NCI-H446 treated with DMSO at 0.1 percent for 48 hours (cell line): ENCODE data around the gene GUCY1A1.
"Not testable (repeated sequence)": the region's sequence is repeated elsewhere in the genome, so short reads cannot be mapped to it uniquely, and the experiment has no call there.

ENCODE experiments used
- DNase-seq: peaks from one replicate; lab custom pipeline; 2025; lab: John Stamatoyannopoulos, UW

The GUCY1A1 gene

GRCh38 chr4:155666344-155667221 is at the start of gene GUCY1A1:
Gene GUCY1A1, plus strand, starts transcription at chr4:155666848. Its CDS starts 30,020 bp downstream, at chr4:155696868.
- DNase-seq = peak; percentile 27

- DNase-seq = no peak
Observed at GRCh38 chr4:155617296-155617695, 49.4 kb upstream of the GUCY1A1 start.

GRCh38 chr4:155618183-155618838 is 48.3 kb upstream of the GUCY1A1 start:
- DNase-seq = no peak

- no peak for DNase-seq
Observed at GRCh38 chr4:155620637-155621036, 46.0 kb upstream of the GUCY1A1 start.

GRCh38 chr4:155624478-155624877 is 42.2 kb upstream of the GUCY1A1 start:
- no peak for DNase-seq

- DNase-seq = no peak
Observed at GRCh38 chr4:155626561-155626960, 40.1 kb upstream of the GUCY1A1 start.

- DNase-seq = no peak
Observed at GRCh38 chr4:155629183-155629825, 37.3 kb upstream of the GUCY1A1 start.

GRCh38 chr4:155629956-155630355 is 36.7 kb upstream of the GUCY1A1 start:
- DNase-seq = no peak

- no peak for DNase-seq
Observed at GRCh38 chr4:155632310-155632840, 34.3 kb upstream of the GUCY1A1 start.

- no peak for DNase-seq
Observed at GRCh38 chr4:155638195-155638965, 28.3 kb upstream of the GUCY1A1 start.

GRCh38 chr4:155639704-155640523 is 26.7 kb upstream of the GUCY1A1 start:
- DNase-seq = no peak

- no peak for DNase-seq
Observed at GRCh38 chr4:155640751-155641150, 25.9 kb upstream of the GUCY1A1 start.

- DNase-seq = no peak
Observed at GRCh38 chr4:155643087-155643486, 23.6 kb upstream of the GUCY1A1 start.

- DNase-seq = no peak
Observed at GRCh38 chr4:155646001-155646400, 20.6 kb upstream of the GUCY1A1 start.

GRCh38 chr4:155650785-155651184 is 15.9 kb upstream of the GUCY1A1 start:
- DNase-seq = not testable (repeated sequence)

GRCh38 chr4:155653052-155653451 is 13.6 kb upstream of the GUCY1A1 start:
- DNase-seq = no peak

- DNase-seq = no peak
Observed at GRCh38 chr4:155656025-155656424, 10.6 kb upstream of the GUCY1A1 start.

GRCh38 chr4:155657169-155657568 is 9.5 kb upstream of the GUCY1A1 start:
- no peak for DNase-seq

- no peak for DNase-seq
Observed at GRCh38 chr4:155657985-155658680, 8.5 kb upstream of the GUCY1A1 start.

- DNase-seq = no peak
Observed at GRCh38 chr4:155658681-155659064, 8.0 kb upstream of the GUCY1A1 start.
